ENCODE measurements around the gene CACNG7. TPM values are rescaled to one million over a fixed set of nuclear protein-coding genes. Genes with fewer than 3 reads are reported as not detected.

CACNG7 gene, protein sequence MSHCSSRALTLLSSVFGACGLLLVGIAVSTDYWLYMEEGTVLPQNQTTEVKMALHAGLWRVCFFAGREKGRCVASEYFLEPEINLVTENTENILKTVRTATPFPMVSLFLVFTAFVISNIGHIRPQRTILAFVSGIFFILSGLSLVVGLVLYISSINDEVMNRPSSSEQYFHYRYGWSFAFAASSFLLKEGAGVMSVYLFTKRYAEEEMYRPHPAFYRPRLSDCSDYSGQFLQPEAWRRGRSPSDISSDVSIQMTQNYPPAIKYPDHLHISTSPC
- not detected for total RNA-seq

DNA sequence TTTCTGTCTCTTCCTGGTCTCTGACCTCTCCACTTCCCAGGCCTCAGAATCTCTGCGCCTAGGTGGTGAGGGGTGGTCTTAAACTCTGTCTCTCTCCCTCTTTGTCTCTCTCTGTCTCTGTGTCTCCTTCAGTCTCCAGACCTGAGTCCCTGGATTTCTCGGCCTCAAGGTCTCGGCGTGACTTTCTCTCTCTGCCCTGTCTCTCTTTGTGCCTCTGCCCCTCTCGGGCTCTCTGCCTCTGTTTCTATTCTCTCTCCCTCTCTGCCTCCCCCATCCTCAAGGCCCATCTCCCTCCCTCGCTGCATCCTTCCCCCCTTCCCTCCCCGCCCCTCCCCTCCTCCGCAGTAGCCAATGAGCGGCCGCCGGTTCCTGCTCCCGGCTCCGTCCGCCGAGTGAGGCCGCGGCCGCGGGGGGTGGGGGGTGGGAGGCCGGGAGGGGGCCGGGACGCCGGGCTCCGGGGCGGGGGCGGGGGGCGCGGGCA, at the start of gene CACNG7:
TSS of gene CACNG7 (plus strand) at position 344 of the 481 bp plus-strand sequence. CDS start 3,554 bp downstream, outside the sequence.
- H3K4me3 ChIP-seq (ENCODE audit: low read depth, poor library complexity, severe bottlenecking) = no peak within 1 kb of the TSS
- intact Hi-C loops (cut with DNase I; ENCODE audit: low total_unique reads) = loop anchor here (10.0 kb wide), 1 partner anchor 116 kb away; no protein-coding TSS in a partner anchor
- TF ChIP-seq, protein P1, sequence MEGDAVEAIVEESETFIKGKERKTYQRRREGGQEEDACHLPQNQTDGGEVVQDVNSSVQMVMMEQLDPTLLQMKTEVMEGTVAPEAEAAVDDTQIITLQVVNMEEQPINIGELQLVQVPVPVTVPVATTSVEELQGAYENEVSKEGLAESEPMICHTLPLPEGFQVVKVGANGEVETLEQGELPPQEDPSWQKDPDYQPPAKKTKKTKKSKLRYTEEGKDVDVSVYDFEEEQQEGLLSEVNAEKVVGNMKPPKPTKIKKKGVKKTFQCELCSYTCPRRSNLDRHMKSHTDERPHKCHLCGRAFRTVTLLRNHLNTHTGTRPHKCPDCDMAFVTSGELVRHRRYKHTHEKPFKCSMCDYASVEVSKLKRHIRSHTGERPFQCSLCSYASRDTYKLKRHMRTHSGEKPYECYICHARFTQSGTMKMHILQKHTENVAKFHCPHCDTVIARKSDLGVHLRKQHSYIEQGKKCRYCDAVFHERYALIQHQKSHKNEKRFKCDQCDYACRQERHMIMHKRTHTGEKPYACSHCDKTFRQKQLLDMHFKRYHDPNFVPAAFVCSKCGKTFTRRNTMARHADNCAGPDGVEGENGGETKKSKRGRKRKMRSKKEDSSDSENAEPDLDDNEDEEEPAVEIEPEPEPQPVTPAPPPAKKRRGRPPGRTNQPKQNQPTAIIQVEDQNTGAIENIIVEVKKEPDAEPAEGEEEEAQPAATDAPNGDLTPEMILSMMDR (IDR thresholded peaks at IDR 0.05) = no peak
- no peak for TF ChIP-seq POLR2A (IDR thresholded peaks at IDR 0.05)
- no peak for DNase-seq (ENCODE audit: low spot score in 2 of 2)
- 1 to 4% methylated on average over 19 to 20 of the region's 28 CpGs for WGBS, 2 donors

DNA sequence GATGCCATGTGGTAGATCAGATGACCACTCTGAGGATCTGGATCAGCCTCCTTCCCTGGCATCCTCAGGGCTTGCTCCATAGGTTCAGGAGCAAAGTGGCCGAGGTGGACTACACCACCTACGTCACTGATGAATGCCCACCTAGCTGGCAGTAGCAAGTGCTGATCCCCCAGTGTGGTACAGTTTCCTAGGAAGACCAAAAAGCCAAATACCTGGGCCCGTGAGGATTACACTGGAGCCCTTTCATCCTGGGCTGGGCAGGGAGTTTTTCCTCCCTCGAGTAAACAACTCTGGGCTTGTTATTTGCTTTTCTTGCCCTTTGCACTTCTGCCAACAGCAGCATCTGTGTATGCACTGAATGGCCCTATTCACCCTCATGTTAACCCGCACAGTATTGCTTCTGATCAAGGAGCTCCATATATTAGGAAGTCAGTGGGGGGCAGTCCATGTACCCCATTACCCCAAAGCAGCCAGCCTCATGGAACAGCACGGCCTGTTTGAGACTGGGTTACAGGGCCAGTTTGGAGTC, 44.7 kb upstream of the CACNG7 start:
- DNase-seq (ENCODE audit: low spot score in 2 of 2) = no peak
- H3K4me3 ChIP-seq (ENCODE audit: low read depth, poor library complexity, severe bottlenecking) = no peak overlapping the region
- TF ChIP-seq POLR2A (IDR thresholded peaks at IDR 0.05) = no peak
- TF ChIP-seq, protein P1 (IDR thresholded peaks at IDR 0.05) = no peak
- intact Hi-C loops (cut with DNase I; ENCODE audit: low total_unique reads) = no loop called here
- 67 to 73% methylated on average over 6 of the region's 6 CpGs for WGBS, 2 donors

DNA sequence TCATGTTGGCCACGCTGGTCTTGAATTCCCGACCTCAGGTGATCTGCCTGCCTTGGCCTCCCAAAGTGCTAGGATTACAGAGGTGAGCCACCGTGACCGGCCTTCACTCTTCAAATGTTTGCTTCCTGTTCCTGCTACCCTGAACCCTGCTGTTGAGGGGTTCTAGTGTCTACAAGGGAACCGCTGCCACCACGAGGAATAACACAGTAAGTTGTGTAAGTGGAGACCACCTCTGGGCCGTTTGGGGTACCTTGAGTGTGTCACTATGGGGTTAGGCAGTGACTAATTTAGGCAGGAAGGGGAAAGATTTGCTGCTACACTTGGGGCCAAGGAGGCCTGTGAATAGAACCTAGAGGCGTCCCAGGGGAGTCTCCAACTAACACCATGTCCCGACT, 43.6 kb upstream of the CACNG7 start:
- intact Hi-C loops (cut with DNase I; ENCODE audit: low total_unique reads) = no loop called here
- WGBS, 2 donors = 41 to 48% methylated on average over 9 of the region's 9 CpGs
- TF ChIP-seq, protein P1 (IDR thresholded peaks at IDR 0.05) = no peak
- TF ChIP-seq POLR2A (IDR thresholded peaks at IDR 0.05) = no peak
- no peak for DNase-seq (ENCODE audit: low spot score in 2 of 2)
- H3K4me3 ChIP-seq (ENCODE audit: low read depth, poor library complexity, severe bottlenecking) = peak overlapping the region; percentile 24

DNA sequence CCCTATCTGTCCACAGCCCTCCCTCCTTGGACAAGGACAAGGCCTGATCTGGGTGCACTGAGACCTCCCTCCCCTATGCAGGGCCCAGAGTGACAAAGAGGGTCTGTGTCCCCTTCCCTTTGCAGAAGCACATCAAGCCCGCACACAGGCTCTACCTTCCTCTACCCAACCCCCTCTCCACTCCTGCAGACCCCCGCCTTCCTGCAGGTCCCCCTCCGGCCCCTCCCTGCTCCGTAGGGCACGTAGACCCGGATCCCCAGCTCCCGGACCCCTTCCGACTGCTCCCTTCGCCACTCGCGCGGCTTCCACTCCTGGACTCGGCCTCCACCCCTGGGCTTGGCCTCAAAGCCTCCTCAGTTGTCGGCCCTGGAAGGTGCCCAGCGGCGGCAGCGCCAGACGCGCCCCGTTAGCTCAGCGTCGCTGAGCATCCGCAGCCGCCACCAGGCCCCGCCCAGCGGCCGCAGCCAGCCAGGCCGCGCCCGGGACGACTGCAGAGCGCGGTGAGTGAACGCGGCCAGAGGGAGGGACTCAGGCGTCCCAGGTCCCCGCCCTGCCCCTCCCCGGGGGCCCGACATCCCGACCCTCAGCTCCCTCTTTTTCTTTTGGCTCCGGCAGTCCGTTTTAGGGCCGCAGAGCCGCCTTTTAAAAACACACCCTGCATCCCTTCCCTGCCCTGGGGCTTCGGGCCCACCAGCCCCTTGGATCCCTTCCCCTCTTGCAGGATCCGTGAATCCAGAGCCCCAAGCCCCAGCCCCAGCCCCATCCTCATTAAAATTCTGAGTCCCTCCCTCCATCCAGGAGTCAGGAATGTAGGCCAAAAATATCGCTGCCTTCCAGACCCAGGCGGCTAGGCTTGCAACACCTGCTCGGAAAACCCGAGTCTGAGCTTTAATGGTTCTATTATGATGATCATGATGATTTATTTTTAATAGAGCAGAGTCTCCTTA, 42.9 kb upstream of the CACNG7 start:
- peak overlapping the region; percentile 24 for H3K4me3 ChIP-seq (ENCODE audit: low read depth, poor library complexity, severe bottlenecking)
- no peak for TF ChIP-seq POLR2A (IDR thresholded peaks at IDR 0.05)
- TF ChIP-seq, protein P1 (IDR thresholded peaks at IDR 0.05) = no peak
- 2 to 3% methylated on average over 37 to 45 of the region's 50 CpGs for WGBS, 2 donors
- peak; percentile 66 to 96 for DNase-seq (ENCODE audit: low spot score in 2 of 2)
- intact Hi-C loops (cut with DNase I; ENCODE audit: low total_unique reads) = no loop called here

DNA sequence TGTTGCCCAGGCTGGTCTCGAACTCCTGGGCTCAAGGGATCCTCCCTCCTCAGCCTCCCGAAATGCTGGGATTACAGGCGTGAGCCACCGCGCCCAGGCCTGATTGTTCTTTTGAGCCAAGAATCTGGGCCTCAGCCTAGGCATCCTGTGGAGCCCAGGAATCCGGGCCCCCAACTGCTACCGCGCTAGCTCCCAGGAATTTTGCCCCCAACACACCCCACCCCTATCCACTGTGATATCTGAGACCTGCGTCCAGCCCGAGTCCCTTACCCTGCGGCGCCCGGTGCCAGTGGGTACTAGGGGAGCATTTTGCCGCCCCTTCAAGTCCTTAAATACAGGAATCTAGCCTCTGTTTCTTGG, 42.2 kb upstream of the CACNG7 start:
- 8 to 9% methylated on average over 14 of the region's 14 CpGs for WGBS, 2 donors
- TF ChIP-seq, protein P1 (IDR thresholded peaks at IDR 0.05) = no peak
- TF ChIP-seq POLR2A (IDR thresholded peaks at IDR 0.05) = no peak
- intact Hi-C loops (cut with DNase I; ENCODE audit: low total_unique reads) = no loop called here
- no peak overlapping the region for H3K4me3 ChIP-seq (ENCODE audit: low read depth, poor library complexity, severe bottlenecking)
- DNase-seq (ENCODE audit: low spot score in 2 of 2) = no peak

Measured in lower leg skin (tissue), 4 donors.